Nephron (organoid): ENCODE measurements around the gene RAB31.
A peak's percentile ranks its signal among the peaks of the same experiment; 100 is the strongest.

Experiments
- H3K27ac Mint-ChIP-seq, 3 experiments: 2 replicates each; pipeline ENCODE4 v1.8.0; 2020; ENCODE audit warnings: mixed read lengths in 3 of 3, mild to moderate bottlenecking in 2 of 3, moderate library complexity in 1 of 3
- H3K27me3 Mint-ChIP-seq: 2 replicates; pipeline ENCODE4 v1.8.0; 2021; ENCODE audit warnings: low read depth, mild to moderate bottlenecking, moderate library complexity, mixed read lengths
- H3K36me3 Mint-ChIP-seq: 2 replicates; pipeline ENCODE4 v1.8.0; 2020; ENCODE audit warnings: low read depth, mixed read lengths
- H3K4me1 Mint-ChIP-seq: 2 replicates; pipeline ENCODE4 v1.8.0; 2020; ENCODE audit warnings: mixed read lengths
- H3K4me3 Mint-ChIP-seq, 3 experiments: 2 replicates each; pipeline ENCODE4 v1.8.0; 2020; ENCODE audit warnings: mild to moderate bottlenecking in 3 of 3, mixed read lengths in 3 of 3, moderate library complexity in 2 of 3
- H3K9me3 Mint-ChIP-seq: 2 replicates; pipeline ENCODE4 v1.8.0; 2020; ENCODE audit warnings: mixed read lengths
- TF ChIP-seq, protein P1 (sequence below), 3 experiments: fragments of 200-600 bp; sonication (generic); IDR thresholded peaks; one replicate each; pipeline ENCODE4 v1.5.0; 2021; ENCODE audit warnings: antibody characterized with exemption in 3 of 3; ENCODE audit not compliant: unreplicated experiment in 3 of 3

The RAB31 gene

DNA sequence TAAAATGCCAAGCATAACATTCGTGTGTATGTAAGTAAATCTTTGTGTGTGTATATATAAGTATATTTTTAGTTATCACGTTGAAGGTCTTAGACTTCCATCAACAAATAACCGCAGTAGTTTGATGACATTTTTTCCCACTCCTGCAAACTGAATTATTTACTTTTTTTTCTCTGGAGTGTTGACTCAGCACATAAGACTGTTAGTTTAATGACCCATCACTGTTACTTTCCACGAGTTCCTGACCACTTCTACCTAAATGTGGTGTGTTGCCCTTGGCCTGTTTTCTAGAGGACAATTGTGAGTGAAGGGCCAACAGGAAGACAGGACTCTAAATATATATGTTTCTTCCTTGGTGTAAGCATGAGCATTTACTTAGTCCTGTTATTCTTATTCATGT is 106.3 kb downstream of the RAB31 start:
- Mint-ChIP-seq H3K4me3 (no peak overlapping the region), H3K9me3 (peaks cover 15% of the 10 kb centered on the region), H3K27me3 (no peaks in the 10 kb centered on the region), H3K27ac (peak overlapping the region in 1 of 3 experiments; percentile 63), H3K4me1 (peaks cover 11% of the 10 kb centered on the region), H3K36me3 (peaks cover 25% of the 10 kb centered on the region)
- TF ChIP-seq, protein P1, sequence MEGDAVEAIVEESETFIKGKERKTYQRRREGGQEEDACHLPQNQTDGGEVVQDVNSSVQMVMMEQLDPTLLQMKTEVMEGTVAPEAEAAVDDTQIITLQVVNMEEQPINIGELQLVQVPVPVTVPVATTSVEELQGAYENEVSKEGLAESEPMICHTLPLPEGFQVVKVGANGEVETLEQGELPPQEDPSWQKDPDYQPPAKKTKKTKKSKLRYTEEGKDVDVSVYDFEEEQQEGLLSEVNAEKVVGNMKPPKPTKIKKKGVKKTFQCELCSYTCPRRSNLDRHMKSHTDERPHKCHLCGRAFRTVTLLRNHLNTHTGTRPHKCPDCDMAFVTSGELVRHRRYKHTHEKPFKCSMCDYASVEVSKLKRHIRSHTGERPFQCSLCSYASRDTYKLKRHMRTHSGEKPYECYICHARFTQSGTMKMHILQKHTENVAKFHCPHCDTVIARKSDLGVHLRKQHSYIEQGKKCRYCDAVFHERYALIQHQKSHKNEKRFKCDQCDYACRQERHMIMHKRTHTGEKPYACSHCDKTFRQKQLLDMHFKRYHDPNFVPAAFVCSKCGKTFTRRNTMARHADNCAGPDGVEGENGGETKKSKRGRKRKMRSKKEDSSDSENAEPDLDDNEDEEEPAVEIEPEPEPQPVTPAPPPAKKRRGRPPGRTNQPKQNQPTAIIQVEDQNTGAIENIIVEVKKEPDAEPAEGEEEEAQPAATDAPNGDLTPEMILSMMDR (IDR thresholded peaks at IDR 0.05; ENCODE audit: unreplicated experiment in 3 of 3): no peak

DNA sequence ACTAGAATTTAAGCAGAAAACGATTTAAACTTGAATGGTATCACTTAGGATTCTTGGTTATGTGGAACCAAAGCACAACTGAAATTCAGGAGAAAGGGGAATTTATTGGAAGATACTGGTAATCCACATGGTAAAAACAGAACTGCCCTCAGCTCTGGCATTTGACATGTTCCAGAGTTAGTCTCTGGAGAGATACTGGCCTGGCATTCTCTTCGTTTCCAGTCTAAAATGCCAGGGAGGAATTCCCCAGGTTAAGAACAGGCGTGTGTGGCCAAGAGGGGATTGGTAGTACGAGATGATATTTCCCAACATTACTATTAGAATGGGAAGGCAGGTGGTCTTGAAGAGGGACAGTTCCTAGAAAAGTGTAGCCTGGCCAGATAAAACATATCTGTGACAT is 109.2 kb downstream of the RAB31 start:
- no peak overlapping the region for H3K27ac Mint-ChIP-seq
- H3K4me1 Mint-ChIP-seq: no peaks in the 10 kb centered on the region
- H3K4me3 Mint-ChIP-seq: no peak overlapping the region
- peaks cover 28% of the 10 kb centered on the region for H3K36me3 Mint-ChIP-seq
- no peaks in the 10 kb centered on the region for H3K27me3 Mint-ChIP-seq
- TF ChIP-seq, protein P1 (IDR thresholded peaks at IDR 0.05; ENCODE audit: unreplicated experiment in 3 of 3): no peak
- peaks cover 19% of the 10 kb centered on the region for H3K9me3 Mint-ChIP-seq

DNA sequence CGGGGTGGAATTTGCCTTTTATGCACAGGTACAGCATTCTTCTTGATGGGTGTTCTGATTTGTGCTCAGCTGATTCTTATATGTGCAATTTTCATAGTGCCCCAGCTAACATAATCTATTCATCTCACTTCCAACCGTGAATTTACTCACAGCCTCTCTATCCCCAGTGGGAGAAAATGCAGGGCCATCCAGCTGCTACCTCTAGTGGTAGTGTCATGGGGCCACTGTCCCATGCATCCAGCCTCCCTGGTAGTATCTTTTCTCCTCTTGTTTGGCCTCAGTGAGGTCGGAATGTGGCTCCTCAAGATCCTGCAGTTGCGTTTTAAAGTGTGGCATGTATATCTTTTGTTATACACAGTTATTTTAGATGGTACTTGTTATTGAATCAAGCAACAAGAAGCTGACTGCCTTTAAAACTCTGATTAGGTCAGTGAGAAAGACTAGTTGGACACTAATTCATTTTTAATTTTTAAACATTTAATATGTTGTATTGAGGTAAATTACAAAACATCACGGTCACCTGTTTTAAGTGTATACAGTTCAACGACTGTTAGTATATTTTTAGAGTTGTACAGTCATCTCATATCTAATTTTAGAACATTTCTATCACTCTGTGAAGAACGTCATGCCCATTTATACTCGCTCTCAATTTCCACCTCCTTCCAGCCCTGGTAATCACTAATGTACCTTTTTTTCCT is 109.8 kb downstream of the RAB31 start:
- Mint-ChIP-seq H3K9me3 (peaks cover 19% of the 10 kb centered on the region), H3K4me3 (no peak overlapping the region), H3K27me3 (no peaks in the 10 kb centered on the region), H3K27ac (no peak overlapping the region), H3K36me3 (peaks cover 28% of the 10 kb centered on the region), H3K4me1 (no peaks in the 10 kb centered on the region)
- TF ChIP-seq, protein P1 (IDR thresholded peaks at IDR 0.05; ENCODE audit: unreplicated experiment in 3 of 3): no peak

DNA sequence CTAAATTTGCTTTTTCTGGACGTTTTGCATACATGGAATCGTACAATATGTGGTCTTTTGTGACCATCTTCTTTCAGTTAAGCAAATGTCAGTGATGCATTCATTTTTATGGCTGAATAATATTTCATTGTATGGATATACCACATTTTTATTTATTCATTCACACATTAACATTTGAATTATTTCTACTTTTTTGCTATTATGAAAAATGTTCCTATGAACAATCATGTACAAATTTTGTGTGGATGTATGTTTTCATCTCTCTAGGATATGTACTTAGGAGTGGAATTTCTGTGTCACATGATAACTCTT is 110.3 kb downstream of the RAB31 start:
- TF ChIP-seq, protein P1 (IDR thresholded peaks at IDR 0.05; ENCODE audit: unreplicated experiment in 3 of 3): no peak
- H3K27me3 Mint-ChIP-seq: no peaks in the 10 kb centered on the region
- peaks cover 19% of the 10 kb centered on the region for H3K9me3 Mint-ChIP-seq

DNA sequence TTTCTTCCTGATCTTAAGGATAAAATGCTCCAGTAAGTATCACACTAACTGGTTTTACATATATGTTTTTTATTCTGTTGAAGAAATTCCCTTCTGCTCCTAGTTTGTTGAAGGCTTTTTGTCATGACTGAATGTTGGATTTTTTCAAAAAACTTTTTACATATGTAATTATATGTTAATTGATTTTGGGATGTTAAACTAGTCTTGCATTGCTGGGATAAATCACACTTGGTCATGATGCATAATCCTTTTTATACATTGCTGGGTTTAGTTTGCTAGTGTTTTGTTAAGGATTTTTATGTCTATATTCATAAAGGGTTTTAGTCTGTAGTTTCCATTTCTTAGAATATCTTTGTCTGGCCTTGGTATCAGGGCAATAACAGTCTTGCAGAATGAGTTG is 112.0 kb downstream of the RAB31 start:
- TF ChIP-seq, protein P1 (IDR thresholded peaks at IDR 0.05; ENCODE audit: unreplicated experiment in 3 of 3): no peak
- no peak overlapping the region for H3K4me3 Mint-ChIP-seq
- H3K27ac Mint-ChIP-seq: no peak overlapping the region

More for the DNA sequence above, 110.3 kb downstream of the RAB31 start:
- H3K4me3 Mint-ChIP-seq: no peak overlapping the region
- H3K27ac Mint-ChIP-seq: no peak overlapping the region
- peaks cover 28% of the 10 kb centered on the region for H3K36me3 Mint-ChIP-seq
- H3K4me1 Mint-ChIP-seq: no peaks in the 10 kb centered on the region

DNA sequence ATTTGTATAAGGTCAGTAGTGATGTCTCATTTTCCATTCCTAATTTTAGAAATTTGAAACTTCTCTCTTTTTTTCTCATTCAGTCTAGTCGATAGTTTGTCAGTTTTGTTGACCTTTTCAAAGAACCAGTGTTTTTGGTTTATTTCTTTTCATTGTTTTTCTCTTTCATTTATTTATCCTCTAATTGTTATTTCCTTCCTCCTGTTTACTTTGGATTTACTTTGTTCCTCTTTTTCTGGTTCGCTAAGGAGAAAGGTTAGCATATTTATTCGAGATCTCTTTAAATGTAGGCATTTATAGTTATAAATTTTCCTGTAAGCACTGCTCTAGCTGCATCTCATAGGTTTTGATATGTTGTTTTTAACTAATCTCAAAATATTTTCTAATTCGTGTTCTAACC is 112.6 kb downstream of the RAB31 start:
- peaks cover 5% of the 10 kb centered on the region for H3K4me1 Mint-ChIP-seq
- peaks cover 28% of the 10 kb centered on the region for H3K36me3 Mint-ChIP-seq
- H3K27ac Mint-ChIP-seq: no peak overlapping the region
- H3K9me3 Mint-ChIP-seq: peaks cover 19% of the 10 kb centered on the region
- no peaks in the 10 kb centered on the region for H3K27me3 Mint-ChIP-seq
- no peak overlapping the region for H3K4me3 Mint-ChIP-seq
- TF ChIP-seq, protein P1 (IDR thresholded peaks at IDR 0.05; ENCODE audit: unreplicated experiment in 3 of 3): no peak

More for the DNA sequence above, 112.0 kb downstream of the RAB31 start:
- no peaks in the 10 kb centered on the region for H3K27me3 Mint-ChIP-seq
- peaks cover 28% of the 10 kb centered on the region for H3K36me3 Mint-ChIP-seq
- peaks cover 19% of the 10 kb centered on the region for H3K9me3 Mint-ChIP-seq
- H3K4me1 Mint-ChIP-seq: no peaks in the 10 kb centered on the region
